DLD1 (cell line): ENCODE results near the gene PKD2.

Experiments used
- in situ Hi-C: cut with HindIII; loops from 2 replicates; pipeline ENCODE4 v1.10.0; 2017; ENCODE audit warnings: low sequenced_read_pairs

The PKD2 gene

DNA sequence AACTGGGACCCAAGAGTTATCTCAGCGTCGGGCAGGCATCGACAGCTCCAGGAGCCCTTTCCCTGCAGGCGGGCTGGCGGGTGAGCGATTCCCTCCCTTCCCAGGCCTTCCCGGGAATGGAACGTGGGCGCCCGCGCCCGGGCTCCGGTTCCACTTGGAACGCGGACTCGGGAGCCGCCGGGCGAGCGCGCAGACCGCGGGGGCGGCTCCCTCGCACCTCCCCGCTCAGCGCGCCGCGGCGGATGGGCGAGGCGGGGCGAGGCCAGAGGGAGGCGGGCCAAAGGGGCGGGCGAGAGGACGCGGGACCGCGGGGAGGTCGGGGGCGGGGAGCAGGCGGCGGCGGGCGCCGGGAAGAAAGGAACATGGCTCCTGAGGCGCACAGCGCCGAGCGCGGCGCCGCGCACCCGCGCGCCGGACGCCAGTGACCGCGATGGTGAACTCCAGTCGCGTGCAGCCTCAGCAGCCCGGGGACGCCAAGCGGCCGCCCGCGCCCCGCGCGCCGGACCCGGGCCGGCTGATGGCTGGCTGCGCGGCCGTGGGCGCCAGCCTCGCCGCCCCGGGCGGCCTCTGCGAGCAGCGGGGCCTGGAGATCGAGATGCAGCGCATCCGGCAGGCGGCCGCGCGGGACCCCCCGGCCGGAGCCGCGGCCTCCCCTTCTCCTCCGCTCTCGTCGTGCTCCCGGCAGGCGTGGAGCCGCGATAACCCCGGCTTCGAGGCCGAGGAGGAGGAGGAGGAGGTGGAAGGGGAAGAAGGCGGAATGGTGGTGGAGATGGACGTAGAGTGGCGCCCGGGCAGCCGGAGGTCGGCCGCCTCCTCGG, at the start of gene PKD2:
TSS of gene PKD2 (plus strand) at position 332 of the 818 bp plus-strand sequence. CDS start at position 431, 99 bp downstream.
- in situ Hi-C loops: no loop called here

GRCh38 chr4:87961993-87962392, 45.4 kb upstream of the PKD2 start:
- in situ Hi-C loops: loop anchor here (25.0 kb wide), 1 partner anchor 100 kb away; no protein-coding TSS in a partner anchor

- in situ Hi-C loops: loop anchor here (25.0 kb wide), 1 partner anchor 100 kb away; no protein-coding TSS in a partner anchor
Measured at GRCh38 chr4:87962398-87963146, 44.9 kb upstream of the PKD2 start.

DNA sequence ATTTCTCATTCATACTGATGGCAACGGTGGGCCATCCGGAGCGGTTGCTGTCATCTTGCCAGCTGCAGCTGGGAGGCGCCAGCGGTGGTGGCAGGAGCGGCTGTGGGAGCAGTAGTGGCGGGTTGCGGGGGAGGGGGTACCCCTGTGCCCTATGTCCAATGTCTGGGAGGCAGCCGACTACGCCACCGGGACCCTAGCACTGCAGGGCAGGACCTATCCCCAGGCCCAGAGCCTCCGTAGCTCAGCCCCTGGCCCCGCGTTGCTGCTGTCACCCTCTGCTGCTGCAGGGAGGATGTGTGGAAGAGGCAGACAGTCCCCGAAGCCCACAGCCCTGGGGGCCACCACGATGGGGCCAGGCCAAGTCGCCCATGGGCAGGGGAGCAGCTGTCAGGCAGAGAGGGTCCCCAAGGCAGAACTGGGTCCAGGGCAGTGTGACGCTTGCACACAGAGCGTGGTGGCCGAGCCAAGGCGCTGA, 41.9 kb upstream of the PKD2 start:
- in situ Hi-C loops: loop anchor here (25.0 kb wide), 1 partner anchor 103 kb away; no protein-coding TSS in a partner anchor

- in situ Hi-C loops: loop anchor here (25.0 kb wide), 1 partner anchor 104 kb away; no protein-coding TSS in a partner anchor
Measured at GRCh38 chr4:87966095-87966496, 41.3 kb upstream of the PKD2 start.

DNA sequence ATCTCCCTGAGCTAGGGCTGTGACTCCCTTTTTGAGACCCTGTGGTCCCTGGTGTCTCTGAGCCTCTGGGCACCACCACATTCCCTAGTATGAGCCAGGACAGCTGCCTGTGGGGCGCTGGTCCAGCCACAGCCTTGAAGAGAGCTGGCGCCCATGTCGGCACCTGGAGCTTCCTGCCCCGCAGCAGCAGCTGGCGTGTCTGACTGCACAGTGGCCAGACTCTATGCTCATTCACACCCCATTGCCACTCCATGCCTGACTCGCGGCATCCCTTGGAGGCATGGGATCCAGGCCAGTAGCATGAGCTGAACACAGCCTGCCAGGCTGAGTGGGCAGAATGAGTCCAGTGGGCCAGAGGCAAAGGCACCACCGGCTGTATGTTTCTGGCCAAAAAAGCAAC, 40.2 kb upstream of the PKD2 start:
- in situ Hi-C loops: loop anchor here (25.0 kb wide), 1 partner anchor 105 kb away; no protein-coding TSS in a partner anchor

DNA sequence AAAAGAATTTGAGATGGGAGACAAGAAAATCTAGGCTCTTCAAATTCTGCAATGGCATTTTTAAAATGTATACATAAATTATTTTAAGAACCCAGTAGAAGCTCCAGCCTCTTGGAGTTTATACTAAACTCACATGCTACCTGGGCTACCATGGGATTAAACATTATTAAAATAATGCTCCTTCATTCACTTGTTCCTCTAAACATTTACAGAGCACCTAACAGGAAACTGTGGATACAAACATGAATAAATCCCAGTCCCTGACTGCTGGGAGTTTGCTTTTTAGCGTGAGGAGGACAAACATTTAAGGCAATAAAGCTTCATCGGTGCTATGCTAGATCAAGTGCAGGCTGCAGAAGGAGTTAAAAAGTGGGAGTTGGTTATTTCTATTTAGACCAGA, 37.3 kb upstream of the PKD2 start:
- in situ Hi-C loops: loop anchor here (25.0 kb wide), 1 partner anchor 108 kb away; no protein-coding TSS in a partner anchor

DNA sequence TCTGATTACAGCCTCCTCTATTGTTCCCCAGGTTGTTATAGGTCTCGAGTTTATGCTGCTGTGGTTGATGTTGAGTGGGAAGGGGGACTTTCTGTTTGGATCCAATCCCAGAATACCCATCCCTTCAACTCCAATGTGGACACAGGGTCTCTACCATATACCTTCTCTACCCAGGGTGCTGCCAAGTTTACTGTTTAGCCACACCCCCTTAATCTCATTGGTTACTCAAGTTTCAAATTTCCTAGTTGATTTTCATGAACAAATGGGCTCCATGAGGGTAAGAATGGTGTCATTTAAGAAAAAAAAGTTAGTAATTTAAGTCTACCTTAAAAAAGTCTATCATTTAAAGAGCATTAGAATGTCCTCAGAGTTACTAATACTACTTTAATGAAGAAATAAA, 35.6 kb upstream of the PKD2 start:
- in situ Hi-C loops: loop anchor here (25.0 kb wide), 1 partner anchor 110 kb away; no protein-coding TSS in a partner anchor

- in situ Hi-C loops: loop anchor here (25.0 kb wide), 1 partner anchor 111 kb away; no protein-coding TSS in a partner anchor
Measured at GRCh38 chr4:87973283-87974169, 33.9 kb upstream of the PKD2 start.

- in situ Hi-C loops: loop anchor here (25.0 kb wide), 2 partner anchors 113 to 288 kb away; no protein-coding TSS in a partner anchor
Measured at GRCh38 chr4:87974856-87975462, 32.5 kb upstream of the PKD2 start.

- in situ Hi-C loops: loop anchor here (25.0 kb wide), 1 partner anchor 288 kb away; no protein-coding TSS in a partner anchor
Measured at GRCh38 chr4:87975466-87975865, 32.0 kb upstream of the PKD2 start, which contains the start of gene SPP1. SPP1 (plus strand) TSS chr4:87975714; CDS start chr4:87976896, 1,182 bp downstream.

GRCh38 chr4:87977521-87978278, 29.7 kb upstream of the PKD2 start:
- in situ Hi-C loops: loop anchor here (25.0 kb wide), 1 partner anchor 290 kb away; no protein-coding TSS in a partner anchor

DNA sequence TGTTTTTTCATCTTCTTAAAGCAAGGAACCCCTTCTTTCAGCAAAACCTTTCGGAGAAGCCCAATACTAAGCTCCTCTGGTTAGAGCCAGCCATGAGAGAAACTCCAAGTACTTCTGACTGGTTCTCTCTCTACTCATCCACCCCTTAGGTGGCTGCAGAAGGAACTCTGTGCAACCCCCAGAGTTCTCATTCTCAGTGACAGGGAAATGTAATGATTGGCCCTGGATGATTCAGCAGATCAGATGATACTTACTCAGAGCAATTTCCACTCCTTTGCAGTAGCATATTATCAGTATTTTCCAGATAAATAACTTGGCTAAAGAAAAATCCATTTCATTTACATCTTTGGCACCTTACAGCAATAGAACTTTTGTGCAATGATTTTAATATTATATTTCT, 28.8 kb upstream of the PKD2 start:
- in situ Hi-C loops: loop anchor here (25.0 kb wide), 1 partner anchor 291 kb away; no protein-coding TSS in a partner anchor

- in situ Hi-C loops: loop anchor here (25.0 kb wide), 1 partner anchor 293 kb away; no protein-coding TSS in a partner anchor
Measured at GRCh38 chr4:87979810-87980209, 27.6 kb upstream of the PKD2 start.

DNA sequence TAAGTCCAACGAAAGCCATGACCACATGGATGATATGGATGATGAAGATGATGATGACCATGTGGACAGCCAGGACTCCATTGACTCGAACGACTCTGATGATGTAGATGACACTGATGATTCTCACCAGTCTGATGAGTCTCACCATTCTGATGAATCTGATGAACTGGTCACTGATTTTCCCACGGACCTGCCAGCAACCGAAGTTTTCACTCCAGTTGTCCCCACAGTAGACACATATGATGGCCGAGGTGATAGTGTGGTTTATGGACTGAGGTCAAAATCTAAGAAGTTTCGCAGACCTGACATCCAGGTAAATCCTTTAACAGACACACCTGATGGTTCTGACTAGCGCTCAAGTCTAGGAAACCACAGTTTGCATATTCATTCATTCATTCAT, 25.9 kb upstream of the PKD2 start:
- in situ Hi-C loops: loop anchor here (25.0 kb wide), 1 partner anchor 294 kb away; no protein-coding TSS in a partner anchor

- in situ Hi-C loops: loop anchor here (25.0 kb wide), 1 partner anchor 295 kb away; no protein-coding TSS in a partner anchor
Measured at GRCh38 chr4:87982036-87982435, 25.4 kb upstream of the PKD2 start.

- in situ Hi-C loops: loop anchor here (25.0 kb wide), 1 partner anchor 295 kb away; no protein-coding TSS in a partner anchor
Measured at GRCh38 chr4:87982446-87983010, 24.9 kb upstream of the PKD2 start.

- in situ Hi-C loops: loop anchor here (25.0 kb wide), 1 partner anchor 297 kb away; no protein-coding TSS in a partner anchor
Measured at GRCh38 chr4:87983996-87984395, 23.4 kb upstream of the PKD2 start.
